Glutamatergic neuron (in vitro differentiated cells): ENCODE measurements around the gene OXSM. TPM values are rescaled to one million over a fixed set of nuclear protein-coding genes. Genes with fewer than 3 reads are reported as not detected.

Experiments used
- DNase-seq: peaks from one replicate; pipeline ENCODE4 v3.0.0; 2022
- H3K27ac Mint-ChIP-seq: one replicate; pipeline ENCODE4 v1.8.0; 2020; ENCODE audit warnings: mild to moderate bottlenecking, mixed read lengths, inconsistent platforms; ENCODE audit not compliant: unreplicated experiment
- H3K27me3 Mint-ChIP-seq: one replicate; pipeline ENCODE4 v1.8.0; 2020; ENCODE audit warnings: mild to moderate bottlenecking, moderate library complexity, mixed read lengths, inconsistent platforms; ENCODE audit not compliant: unreplicated experiment
- H3K36me3 Mint-ChIP-seq: one replicate; pipeline ENCODE4 v1.8.0; 2020; ENCODE audit warnings: mild to moderate bottlenecking, mixed read lengths, inconsistent platforms; ENCODE audit not compliant: unreplicated experiment
- H3K4me1 Mint-ChIP-seq: one replicate; pipeline ENCODE4 v1.8.0; 2020; ENCODE audit warnings: mild to moderate bottlenecking, low read depth, mixed read lengths, inconsistent platforms; ENCODE audit not compliant: unreplicated experiment
- H3K4me3 Mint-ChIP-seq: one replicate; pipeline ENCODE4 v1.8.0; 2020; ENCODE audit warnings: mild to moderate bottlenecking, mixed read lengths, inconsistent platforms; ENCODE audit not compliant: unreplicated experiment
- H3K9me3 Mint-ChIP-seq: one replicate; pipeline ENCODE4 v1.8.0; 2020; ENCODE audit warnings: mild to moderate bottlenecking, moderate library complexity, mixed read lengths, inconsistent platforms; ENCODE audit not compliant: unreplicated experiment
- CTCF ChIP-seq: fragments of 200-600 bp; sonication (generic); IDR thresholded peaks from one replicate; pipeline ENCODE4 v1.5.0; 2021; ENCODE audit not compliant: partially characterized antibody, unreplicated experiment
- total RNA-seq: library from RNA; stranded (reverse); fragmentation: NEBNext Ultra II Directional; extraction: Animal tissue kit (Norgen Biotek cat#: 25700); gene quantifications from one replicate; pipeline ENCODE4 v1.2.1, GENCODE V29; 2021; ENCODE audit not compliant: unreplicated experiment

Gene OXSM
- total RNA-seq, 1 donor from 2014 or later, result 9.3 TPM

GRCh38 chr3:25749031-25749581, 40.8 kb upstream of the OXSM start:
- H3K4me1 Mint-ChIP-seq, result peaks cover 33% of the 10 kb centered on the region
- H3K36me3 Mint-ChIP-seq, result peaks cover 6% of the 10 kb centered on the region
- DNase-seq, result no peak
- peaks cover 7% of the 10 kb centered on the region for H3K9me3 Mint-ChIP-seq
- H3K27me3 Mint-ChIP-seq, result peaks cover 2% of the 10 kb centered on the region
- peak overlapping the region; percentile 87 for H3K27ac Mint-ChIP-seq
- no peak overlapping the region for H3K4me3 Mint-ChIP-seq
- no peak for TF ChIP-seq CTCF

- H3K9me3 Mint-ChIP-seq, result peaks cover 7% of the 10 kb centered on the region
- H3K4me3 Mint-ChIP-seq, result no peak overlapping the region
- DNase-seq, result no peak
- no peak for TF ChIP-seq CTCF
- peaks cover 6% of the 10 kb centered on the region for H3K36me3 Mint-ChIP-seq
- peaks cover 2% of the 10 kb centered on the region for H3K27me3 Mint-ChIP-seq
- no peak overlapping the region for H3K27ac Mint-ChIP-seq
- peaks cover 36% of the 10 kb centered on the region for H3K4me1 Mint-ChIP-seq
Measured at GRCh38 chr3:25751048-25751447, 38.8 kb upstream of the OXSM start.

GRCh38 chr3:25751725-25752124, 38.2 kb upstream of the OXSM start:
- Mint-ChIP-seq H3K27me3 (peaks cover 2% of the 10 kb centered on the region), H3K4me3 (peak overlapping the region; percentile 31), H3K27ac (peak overlapping the region; percentile 84), H3K4me1 (peaks cover 36% of the 10 kb centered on the region), H3K36me3 (peaks cover 6% of the 10 kb centered on the region), H3K9me3 (peaks cover 7% of the 10 kb centered on the region)
- TF ChIP-seq CTCF, result no peak
- DNase-seq, result no peak

- peaks cover 4% of the 10 kb centered on the region for H3K4me1 Mint-ChIP-seq
- no peak overlapping the region for H3K27ac Mint-ChIP-seq
- TF ChIP-seq CTCF, result no peak
- H3K27me3 Mint-ChIP-seq, result no peaks in the 10 kb centered on the region
- H3K36me3 Mint-ChIP-seq, result peaks cover 21% of the 10 kb centered on the region
- no peak overlapping the region for H3K4me3 Mint-ChIP-seq
- no peak for DNase-seq
- peaks cover 6% of the 10 kb centered on the region for H3K9me3 Mint-ChIP-seq
Measured at GRCh38 chr3:25768851-25769250, 21.0 kb upstream of the OXSM start.

- H3K36me3 Mint-ChIP-seq, result peaks cover 40% of the 10 kb centered on the region
- peaks cover 7% of the 10 kb centered on the region for H3K9me3 Mint-ChIP-seq
- no peak overlapping the region for H3K4me3 Mint-ChIP-seq
- DNase-seq, result no peak
- H3K27me3 Mint-ChIP-seq, result no peaks in the 10 kb centered on the region
- no peak for TF ChIP-seq CTCF
- H3K27ac Mint-ChIP-seq, result no peak overlapping the region
- no peaks in the 10 kb centered on the region for H3K4me1 Mint-ChIP-seq
Measured at GRCh38 chr3:25775936-25776335, 14.0 kb upstream of the OXSM start.
